Testis (tissue), 3 donors: ENCODE measurements around the gene FAM222A. TPM values are rescaled to one million over a fixed set of nuclear protein-coding genes. Genes with fewer than 3 reads are reported as not detected.

Experiments
- DNase-seq: peaks from one replicate; pipeline ENCODE4 v3.0.0-alpha.2; 2019
- H3K27ac ChIP-seq, 2 donors: fragments of 200-600 bp; sonication (generic); one replicate each; pipeline ENCODE4 v1.5.1; 2019
- H3K27me3 ChIP-seq: fragments of 200-600 bp; sonication (generic); one replicate; pipeline ENCODE4 v1.5.1; 2019
- H3K36me3 ChIP-seq: fragments of 200-600 bp; sonication (generic); one replicate; pipeline ENCODE4 v1.5.1; 2017; ENCODE audit warnings: low read depth; ENCODE audit errors: missing control alignments
- H3K4me1 ChIP-seq: fragments of 200-600 bp; sonication (generic); one replicate; pipeline ENCODE4 v1.5.1; 2019
- H3K4me3 ChIP-seq, 2 donors: fragments of 200-600 bp; sonication (generic); one replicate each; pipeline ENCODE4 v1.5.1; 2017 to 2019
- H3K9me3 ChIP-seq: fragments of 200-600 bp; sonication (generic); one replicate; pipeline ENCODE4 v1.5.1; 2017
- POLR2A ChIP-seq: fragments of 450-650 bp; IDR thresholded peaks from one replicate; pipeline ENCODE4 v1.6.1; 2017; ENCODE audit warnings: antibody characterized with exemption, mild to moderate bottlenecking, moderate library complexity
- WGBS, 2 donors: methylation state at CpG; one replicate each; pipeline ENCODE4 v1.1.5; 2018; 5-methylcytosine and 5-hydroxymethylcytosine counted together
- intact Hi-C: fragments of 100-400 bp; cut with DNase I; formaldehyde crosslinking; loops from one replicate; pipeline ENCODE4 v1.15.1; 2023; ENCODE audit warnings: low total_unique reads
- polyA plus RNA-seq: library from polyadenylated mRNA; stranded (reverse); fragments of 350-450 nt; fragmentation: Illumina TruSeq; extraction: RNeasy Lipid Tissue Mini Kit (QIAGEN cat#74804); gene quantifications from one replicate; pipeline ENCODE4 v1.2.3, GENCODE V29; 2014; ENCODE audit warnings: low read depth, low replicate concordance; ENCODE audit not compliant: insufficient read depth
- total RNA-seq, 2 donors: library from RNA; depleted of rRNA; stranded (reverse); fragments of >200 nt; gene quantifications; one replicate each; pipeline ENCODE4 v1.2.3, GENCODE V29; 2016
- TF ChIP-seq, protein P1 (sequence below), 3 experiments: fragments of 450-650 bp in 2 of 3; fragments of 200-600 bp in 1 of 3; sonication (generic) in 1 of 3; IDR thresholded peaks; one replicate each; pipeline ENCODE4 v1.5.1; 2016 to 2019; ENCODE audit warnings: antibody characterized with exemption in 3 of 3, mild to moderate bottlenecking in 2 of 3, moderate library complexity in 1 of 3

The FAM222A gene
- total and polyA plus RNA-seq, 3 donors from 2014 or later: 34.5 to 78.6 (median 75.7) TPM

DNA sequence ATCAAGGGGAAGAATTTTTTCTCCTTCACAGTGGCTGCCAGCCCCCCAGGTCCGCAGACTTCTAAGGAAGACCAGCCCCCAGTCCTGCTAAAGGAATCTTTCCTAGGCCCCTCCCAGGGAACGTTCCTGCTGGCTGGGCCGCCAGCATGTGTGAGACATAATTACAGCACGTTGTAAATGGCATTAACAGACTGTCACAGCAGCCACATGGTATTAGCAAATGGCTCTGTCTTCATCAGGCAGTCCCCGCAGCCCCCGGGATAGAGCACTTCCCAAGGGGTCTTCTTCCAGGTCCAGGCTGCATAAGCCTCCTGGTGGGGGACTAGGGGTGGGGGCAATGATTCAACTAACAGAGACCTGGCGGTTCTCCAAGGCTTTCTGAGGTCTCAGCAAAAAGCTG, 34.9 kb upstream of the FAM222A start:
- no peak for DNase-seq
- WGBS, 2 donors: 44 to 49% methylated on average over 7 of the region's 7 CpGs
- Histone ChIP-seq H3K27ac (no peak overlapping the region), H3K9me3 (no peaks in the 10 kb centered on the region), H3K4me1 (peaks cover 15% of the 10 kb centered on the region), H3K27me3 (no peaks in the 10 kb centered on the region), H3K4me3 (no peak overlapping the region), H3K36me3 (no peaks in the 10 kb centered on the region)
- TF ChIP-seq POLR2A: no peak
- TF ChIP-seq, protein P1, sequence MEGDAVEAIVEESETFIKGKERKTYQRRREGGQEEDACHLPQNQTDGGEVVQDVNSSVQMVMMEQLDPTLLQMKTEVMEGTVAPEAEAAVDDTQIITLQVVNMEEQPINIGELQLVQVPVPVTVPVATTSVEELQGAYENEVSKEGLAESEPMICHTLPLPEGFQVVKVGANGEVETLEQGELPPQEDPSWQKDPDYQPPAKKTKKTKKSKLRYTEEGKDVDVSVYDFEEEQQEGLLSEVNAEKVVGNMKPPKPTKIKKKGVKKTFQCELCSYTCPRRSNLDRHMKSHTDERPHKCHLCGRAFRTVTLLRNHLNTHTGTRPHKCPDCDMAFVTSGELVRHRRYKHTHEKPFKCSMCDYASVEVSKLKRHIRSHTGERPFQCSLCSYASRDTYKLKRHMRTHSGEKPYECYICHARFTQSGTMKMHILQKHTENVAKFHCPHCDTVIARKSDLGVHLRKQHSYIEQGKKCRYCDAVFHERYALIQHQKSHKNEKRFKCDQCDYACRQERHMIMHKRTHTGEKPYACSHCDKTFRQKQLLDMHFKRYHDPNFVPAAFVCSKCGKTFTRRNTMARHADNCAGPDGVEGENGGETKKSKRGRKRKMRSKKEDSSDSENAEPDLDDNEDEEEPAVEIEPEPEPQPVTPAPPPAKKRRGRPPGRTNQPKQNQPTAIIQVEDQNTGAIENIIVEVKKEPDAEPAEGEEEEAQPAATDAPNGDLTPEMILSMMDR (IDR thresholded peaks at IDR 0.05): no peak
- intact Hi-C loops: no loop called here

- WGBS, 2 donors: 54 to 55% methylated on average over 8 of the region's 8 CpGs
- Histone ChIP-seq H3K27me3 (no peaks in the 10 kb centered on the region), H3K4me1 (peaks cover 15% of the 10 kb centered on the region), H3K4me3 (no peak overlapping the region), H3K27ac (peak overlapping the region; percentile 57 to 68), H3K36me3 (no peaks in the 10 kb centered on the region), H3K9me3 (no peaks in the 10 kb centered on the region)
- TF ChIP-seq, protein P1 (IDR thresholded peaks at IDR 0.05): no peak
- TF ChIP-seq POLR2A: no peak
- intact Hi-C loops: no loop called here
- DNase-seq: peak; percentile 21
Measured at GRCh38 chr12:109679501-109680263, 33.9 kb upstream of the FAM222A start.

DNA sequence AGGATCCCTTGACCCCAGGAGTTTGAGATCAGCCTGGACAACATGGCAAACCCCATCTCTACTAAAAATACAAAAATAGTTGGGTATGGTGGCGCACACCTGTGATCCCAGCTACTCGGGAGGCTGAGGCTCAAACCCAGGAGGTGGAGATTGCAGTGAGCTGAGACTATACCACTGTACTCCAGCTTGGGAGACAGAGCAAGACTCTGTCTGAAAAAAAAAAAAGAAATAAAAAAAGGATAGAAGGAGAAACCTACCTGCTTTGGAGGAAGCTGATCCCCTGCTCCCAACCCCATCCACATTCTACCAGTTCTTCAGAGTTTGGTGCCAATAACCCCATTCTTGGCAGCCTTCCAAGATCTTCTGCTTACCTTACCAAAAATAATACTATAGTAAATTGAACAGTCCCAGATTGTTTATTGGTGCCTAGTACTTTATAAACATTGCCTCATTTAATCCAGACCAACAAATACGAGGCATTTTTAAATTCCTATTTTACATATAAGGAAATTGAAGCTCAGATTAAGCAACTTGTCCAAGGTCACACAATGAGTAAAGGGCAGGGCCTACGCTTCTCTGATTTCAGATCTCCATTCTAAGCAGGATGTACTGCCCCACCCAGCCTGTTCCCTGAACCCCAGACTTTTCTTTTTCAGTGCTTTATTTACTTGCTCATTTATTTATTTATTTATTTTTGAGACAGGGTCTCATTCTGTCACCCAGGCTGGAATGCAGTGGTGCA, 33.2 kb upstream of the FAM222A start:
- intact Hi-C loops: no loop called here
- no peak overlapping the region for H3K4me3 ChIP-seq
- no peaks in the 10 kb centered on the region for H3K9me3 ChIP-seq
- no peak for DNase-seq
- peak overlapping the region; percentile 57 to 68 for H3K27ac ChIP-seq
- no peak for TF ChIP-seq POLR2A
- TF ChIP-seq, protein P1 (IDR thresholded peaks at IDR 0.05): no peak
- no peaks in the 10 kb centered on the region for H3K36me3 ChIP-seq
- no peaks in the 10 kb centered on the region for H3K27me3 ChIP-seq
- H3K4me1 ChIP-seq: peaks cover 18% of the 10 kb centered on the region
- 61 to 64% methylated on average over 4 of the region's 4 CpGs for WGBS, 2 donors

- TF ChIP-seq, protein P1 (IDR thresholded peaks at IDR 0.05): no peak
- no peak for TF ChIP-seq POLR2A
- intact Hi-C loops: no loop called here
- no peaks in the 10 kb centered on the region for H3K36me3 ChIP-seq
- H3K27me3 ChIP-seq: no peaks in the 10 kb centered on the region
- WGBS, 2 donors: 58 to 80% methylated on average over 7 of the region's 7 CpGs
- H3K4me1 ChIP-seq: peaks cover 33% of the 10 kb centered on the region
- no peak overlapping the region for H3K4me3 ChIP-seq
- H3K27ac ChIP-seq: no peak overlapping the region
- H3K9me3 ChIP-seq: no peaks in the 10 kb centered on the region
- DNase-seq: no peak
Measured at GRCh38 chr12:109681986-109682707, 31.5 kb upstream of the FAM222A start.
